Duodenal mucosa (tissue), 2 donors: ENCODE data around the gene GON4L.
"Not testable (repeated sequence)": the region's sequence is repeated elsewhere in the genome, so short reads cannot be mapped to it uniquely, and the experiment has no call there.

Experiments
- H3K27ac ChIP-seq: one replicate; pipeline ENCODE4 v1.7.0; 2013; ENCODE audit warnings: low read depth, low read length
- H3K27me3 ChIP-seq, 2 donors: one replicate each; pipeline ENCODE4 v1.7.0; 2013; ENCODE audit warnings: low read length in 2 of 2, control low read depth in 1 of 2; ENCODE audit not compliant: insufficient read depth in 2 of 2, control insufficient read depth in 1 of 2
- H3K36me3 ChIP-seq, 2 donors: one replicate each; pipeline ENCODE4 v1.7.0; 2013; ENCODE audit warnings: low read length in 2 of 2, control low read depth in 1 of 2; ENCODE audit not compliant: insufficient read depth in 2 of 2, control insufficient read depth in 1 of 2
- H3K4me1 ChIP-seq, 2 donors: one replicate each; pipeline ENCODE4 v1.7.0; 2013; ENCODE audit warnings: low read length in 2 of 2, control low read depth in 1 of 2; ENCODE audit not compliant: insufficient read depth in 2 of 2, control insufficient read depth in 1 of 2
- H3K4me3 ChIP-seq, 2 donors: one replicate each; pipeline ENCODE4 v1.7.0; 2013; ENCODE audit warnings: low read length in 2 of 2, low read depth in 1 of 2
- H3K9ac ChIP-seq, 2 donors: one replicate each; pipeline ENCODE4 v1.7.0; 2013; ENCODE audit warnings: low read length in 2 of 2, low read depth in 1 of 2
- H3K9me3 ChIP-seq, 2 donors: one replicate each; pipeline ENCODE4 v1.7.0; 2013; ENCODE audit warnings: low read length in 2 of 2, control low read depth in 1 of 2; ENCODE audit not compliant: control insufficient read depth in 1 of 2

The GON4L gene

DNA sequence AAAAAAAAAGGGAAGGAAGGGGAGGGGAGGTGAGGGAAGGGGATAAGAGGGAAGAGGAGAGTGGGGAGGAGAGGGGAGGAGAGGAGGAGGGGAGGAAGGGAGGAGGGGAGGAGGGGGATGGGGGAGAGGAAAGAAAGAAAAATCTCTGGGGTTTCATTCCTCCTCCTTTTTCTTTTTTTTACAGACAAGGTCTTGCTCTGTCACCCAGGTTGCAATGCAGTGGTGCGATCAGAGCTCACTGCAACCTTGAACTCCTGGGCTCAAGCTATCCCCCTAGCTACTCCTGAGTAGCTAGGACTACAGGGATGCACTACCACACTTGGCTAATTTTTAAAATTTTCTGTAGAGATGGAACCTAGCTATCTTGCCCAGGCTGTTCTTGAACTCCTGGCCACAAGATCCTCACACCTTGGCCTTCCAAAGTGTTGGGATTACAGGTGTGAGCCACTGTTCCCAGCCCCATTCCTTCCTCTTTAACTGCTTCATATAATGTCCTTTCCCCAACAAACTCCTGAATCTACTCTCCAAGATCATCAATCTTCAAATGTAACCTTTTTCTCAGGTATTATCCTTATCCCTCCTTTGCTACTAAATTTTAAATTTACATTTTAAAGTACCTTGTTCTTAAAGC, 23.2 kb downstream of the GON4L start:
- Histone ChIP-seq H3K9me3 (no peaks in the 10 kb centered on the region), H3K36me3 (peaks cover 0 to 3% of the 10 kb centered on the region in 2 donors), H3K27me3 (no peaks in the 10 kb centered on the region), H3K9ac (no peak overlapping the region), H3K4me1 (peaks cover 0 to 5% of the 10 kb centered on the region in 2 donors), H3K4me3 (no peak overlapping the region), H3K27ac (no peak overlapping the region)

DNA sequence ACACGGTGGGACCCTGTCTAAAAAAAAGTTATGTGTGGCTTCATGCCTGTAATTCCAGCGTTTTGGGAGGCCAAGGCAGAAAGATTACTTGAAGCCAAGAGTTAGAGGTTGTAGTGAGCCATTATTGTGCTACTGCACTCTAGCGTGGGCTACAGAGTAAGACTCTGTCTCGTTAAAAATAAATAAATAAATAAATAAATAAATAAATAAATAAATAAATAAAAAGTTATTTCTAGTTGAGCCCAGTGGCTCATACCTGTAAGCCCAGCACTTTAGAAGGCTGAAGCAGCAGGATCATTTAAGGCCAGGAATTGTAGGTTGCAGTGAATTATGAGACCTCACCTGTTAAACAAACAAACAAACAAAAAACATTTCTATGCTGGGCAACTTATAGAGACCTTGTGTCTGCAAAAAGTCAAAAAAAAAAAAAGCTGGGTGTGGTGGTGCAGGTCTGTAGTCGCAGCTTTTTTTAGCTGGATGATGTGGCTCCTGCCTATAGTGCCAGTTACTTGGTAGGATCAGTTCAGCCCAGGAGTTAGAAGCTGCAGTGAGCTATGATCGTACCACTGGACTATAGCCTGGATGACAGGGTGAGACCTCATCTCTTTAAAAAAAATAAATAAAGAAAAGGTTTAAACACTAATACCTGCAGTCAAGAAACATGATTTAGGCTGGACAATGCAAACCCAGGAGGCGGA, 25.6 kb downstream of the GON4L start:
- Histone ChIP-seq H3K9ac (no peak overlapping the region), H3K9me3 (no peaks in the 10 kb centered on the region), H3K27me3 (no peaks in the 10 kb centered on the region), H3K36me3 (peaks cover 0 to 3% of the 10 kb centered on the region in 2 donors), H3K4me3 (no peak overlapping the region), H3K4me1 (no peaks in the 10 kb centered on the region), H3K27ac (no peak overlapping the region)

GRCh38 chr1:155827450-155827849, 29.6 kb downstream of the GON4L start:
- H3K4me3 ChIP-seq: no peak overlapping the region
- H3K9me3 ChIP-seq: no peaks in the 10 kb centered on the region
- no peak overlapping the region for H3K9ac ChIP-seq
- H3K4me1 ChIP-seq: no peaks in the 10 kb centered on the region
- no peak overlapping the region for H3K27ac ChIP-seq
- H3K36me3 ChIP-seq: peaks cover 5 to 26% of the 10 kb centered on the region in 2 donors
- H3K27me3 ChIP-seq: no peaks in the 10 kb centered on the region

GRCh38 chr1:155816351-155816750, 40.7 kb downstream of the GON4L start:
- H3K27ac ChIP-seq: no peak overlapping the region
- no peaks in the 10 kb centered on the region for H3K9me3 ChIP-seq
- H3K27me3 ChIP-seq: no peaks in the 10 kb centered on the region
- no peak overlapping the region for H3K9ac ChIP-seq
- no peak overlapping the region for H3K4me3 ChIP-seq
- no peaks in the 10 kb centered on the region for H3K4me1 ChIP-seq
- H3K36me3 ChIP-seq: peaks cover 34 to 68% of the 10 kb centered on the region in 2 donors

- Histone ChIP-seq H3K27ac (no peak overlapping the region), H3K4me3 (no peak overlapping the region), H3K9me3 (no peaks in the 10 kb centered on the region), H3K27me3 (no peaks in the 10 kb centered on the region), H3K4me1 (no peaks in the 10 kb centered on the region), H3K9ac (no peak overlapping the region), H3K36me3 (peaks cover 24 to 57% of the 10 kb centered on the region in 2 donors)
Measured at GRCh38 chr1:155813672-155814071, 43.3 kb downstream of the GON4L start.

GRCh38 chr1:155812878-155813277, 44.1 kb downstream of the GON4L start:
- peaks cover 20 to 53% of the 10 kb centered on the region in 2 donors for H3K36me3 ChIP-seq

DNA sequence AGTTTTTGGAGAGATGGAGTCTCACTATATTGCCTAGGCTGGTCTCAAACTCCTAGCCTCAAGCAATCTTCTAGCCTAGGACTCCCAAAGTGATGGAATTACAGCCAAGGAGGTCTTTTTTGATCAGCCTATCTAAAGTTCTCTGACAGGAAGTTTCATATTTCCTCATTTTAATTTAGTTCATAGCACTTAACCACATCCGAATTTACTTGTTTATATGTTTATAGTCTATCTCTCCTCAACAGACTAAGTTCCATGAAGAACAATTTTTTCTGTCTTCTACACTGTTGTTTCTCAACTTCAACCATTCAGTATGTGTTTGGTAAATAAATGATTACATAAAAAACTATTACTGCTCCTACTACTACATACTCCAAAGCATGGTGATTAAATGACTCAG, 47.9 kb downstream of the GON4L start:
- H3K4me1 ChIP-seq: no peaks in the 10 kb centered on the region
- H3K36me3 ChIP-seq: peaks cover 10 to 48% of the 10 kb centered on the region in 2 donors
- no peaks in the 10 kb centered on the region for H3K9me3 ChIP-seq
- H3K4me3 ChIP-seq: no peak overlapping the region
- H3K27me3 ChIP-seq: no peaks in the 10 kb centered on the region
- no peak overlapping the region for H3K27ac ChIP-seq
- no peak overlapping the region for H3K9ac ChIP-seq

More at GRCh38 chr1:155812878-155813277, 44.1 kb downstream of the GON4L start:
- Histone ChIP-seq H3K27ac (no peak overlapping the region), H3K9me3 (no peaks in the 10 kb centered on the region), H3K4me1 (no peaks in the 10 kb centered on the region), H3K4me3 (no peak overlapping the region), H3K27me3 (no peaks in the 10 kb centered on the region), H3K9ac (no peak overlapping the region)

DNA sequence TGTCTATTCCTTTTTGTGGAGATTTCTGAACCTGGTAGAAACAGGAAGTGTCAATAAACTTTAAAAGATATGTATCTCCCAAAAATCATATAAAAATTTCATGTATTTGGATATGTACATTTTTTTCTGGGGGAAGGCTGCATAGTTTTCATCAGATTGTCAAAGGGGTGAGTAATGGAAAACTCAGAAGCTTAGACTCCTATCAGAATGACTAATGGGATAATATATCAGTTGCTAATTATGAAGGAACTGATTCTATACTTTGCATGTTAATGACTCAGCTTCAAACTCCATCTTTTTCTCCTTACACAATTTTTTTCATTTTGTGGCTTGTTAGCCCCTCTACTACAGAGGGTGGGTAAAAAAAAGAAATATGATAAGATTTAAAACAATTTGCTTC, 55.9 kb downstream of the GON4L start:
- no peaks in the 10 kb centered on the region for H3K4me1 ChIP-seq
- peaks cover 14 to 49% of the 10 kb centered on the region in 2 donors for H3K36me3 ChIP-seq
- no peak overlapping the region for H3K9ac ChIP-seq
- no peak overlapping the region for H3K4me3 ChIP-seq
- no peaks in the 10 kb centered on the region for H3K9me3 ChIP-seq
- no peak overlapping the region for H3K27ac ChIP-seq
- no peaks in the 10 kb centered on the region for H3K27me3 ChIP-seq

DNA sequence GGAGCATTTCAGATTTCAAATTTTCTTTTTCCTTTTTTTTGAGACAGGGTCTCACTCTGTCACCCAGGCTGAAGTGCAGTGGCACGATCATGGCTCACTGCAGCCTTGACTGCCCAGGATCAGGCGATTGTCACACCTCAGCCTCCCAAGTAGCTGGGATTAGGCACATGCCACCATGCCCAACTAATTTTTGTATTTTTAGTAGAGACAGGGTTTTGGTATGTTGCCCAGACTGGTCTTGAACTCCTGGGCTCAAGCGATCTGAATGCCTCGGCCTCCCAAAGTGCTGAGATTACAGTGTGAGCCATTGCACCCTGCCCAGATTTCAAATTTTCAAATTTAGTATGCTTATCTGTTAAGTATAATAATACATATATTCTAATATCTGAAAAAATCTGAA, 61.4 kb downstream of the GON4L start:
- not testable (repeated sequence) for H3K27me3 ChIP-seq

GRCh38 chr1:155794605-155795245, 62.3 kb downstream of the GON4L start:
- Histone ChIP-seq H3K4me3 (no peak overlapping the region), H3K27ac (no peak overlapping the region), H3K9me3 (no peaks in the 10 kb centered on the region), H3K27me3 (no peaks in the 10 kb centered on the region), H3K4me1 (no peaks in the 10 kb centered on the region), H3K36me3 (peaks cover 18 to 36% of the 10 kb centered on the region in 2 donors), H3K9ac (no peak overlapping the region)

More for the DNA sequence above, 61.4 kb downstream of the GON4L start:
- not testable (repeated sequence) for H3K9ac ChIP-seq, H3K4me3 ChIP-seq, H3K9me3 ChIP-seq, H3K4me1 ChIP-seq, H3K27ac ChIP-seq
- H3K36me3 ChIP-seq: peaks cover 18 to 39% of the 10 kb centered on the region in 2 donors
